ENCODE results near the gene RAD51B.

Gene RAD51B

GRCh38 chr14:68342216-68342763 is 522.7 kb downstream of the RAD51B start:
- no peak for DNase-seq (ENCODE audit: low read depth)
- TF ChIP-seq, protein P1, sequence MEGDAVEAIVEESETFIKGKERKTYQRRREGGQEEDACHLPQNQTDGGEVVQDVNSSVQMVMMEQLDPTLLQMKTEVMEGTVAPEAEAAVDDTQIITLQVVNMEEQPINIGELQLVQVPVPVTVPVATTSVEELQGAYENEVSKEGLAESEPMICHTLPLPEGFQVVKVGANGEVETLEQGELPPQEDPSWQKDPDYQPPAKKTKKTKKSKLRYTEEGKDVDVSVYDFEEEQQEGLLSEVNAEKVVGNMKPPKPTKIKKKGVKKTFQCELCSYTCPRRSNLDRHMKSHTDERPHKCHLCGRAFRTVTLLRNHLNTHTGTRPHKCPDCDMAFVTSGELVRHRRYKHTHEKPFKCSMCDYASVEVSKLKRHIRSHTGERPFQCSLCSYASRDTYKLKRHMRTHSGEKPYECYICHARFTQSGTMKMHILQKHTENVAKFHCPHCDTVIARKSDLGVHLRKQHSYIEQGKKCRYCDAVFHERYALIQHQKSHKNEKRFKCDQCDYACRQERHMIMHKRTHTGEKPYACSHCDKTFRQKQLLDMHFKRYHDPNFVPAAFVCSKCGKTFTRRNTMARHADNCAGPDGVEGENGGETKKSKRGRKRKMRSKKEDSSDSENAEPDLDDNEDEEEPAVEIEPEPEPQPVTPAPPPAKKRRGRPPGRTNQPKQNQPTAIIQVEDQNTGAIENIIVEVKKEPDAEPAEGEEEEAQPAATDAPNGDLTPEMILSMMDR (IDR thresholded peaks at IDR 0.05; ENCODE audit: low read depth, low read length, missing control alignments) = no peak
- no peak overlapping the region for H3K4me3 ChIP-seq (ENCODE audit: low read depth, low read length)

DNA sequence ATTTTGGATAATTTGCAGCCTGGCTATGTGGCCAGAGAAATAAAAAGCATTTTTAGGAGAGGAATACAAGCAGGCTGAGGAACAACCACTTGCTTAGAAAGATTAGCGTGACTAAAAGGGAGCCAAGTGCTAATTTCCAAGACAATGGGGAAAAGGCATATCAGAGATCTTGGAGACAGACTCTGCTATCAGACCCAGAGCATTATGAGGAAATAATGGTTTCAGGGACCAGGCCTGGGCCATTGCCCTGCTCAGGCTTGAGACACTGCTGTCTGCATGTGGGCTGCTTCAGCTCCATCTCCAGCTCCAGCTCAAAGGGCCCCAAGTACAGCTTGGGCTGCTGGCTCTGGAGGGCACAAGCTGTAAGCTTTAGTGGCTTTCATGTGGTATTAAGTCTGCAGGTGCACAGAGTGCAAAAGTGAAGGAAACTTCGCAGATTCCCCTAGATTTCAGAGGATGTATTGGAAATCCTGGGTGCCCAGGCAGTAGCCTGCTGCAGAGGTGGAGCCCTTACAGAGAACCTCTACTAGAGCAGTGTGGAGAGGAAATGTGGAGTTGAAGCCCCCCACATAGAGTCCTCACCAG is 524.0 kb downstream of the RAD51B start:
- TF ChIP-seq, protein P1 (IDR thresholded peaks at IDR 0.05; ENCODE audit: low read depth, low read length, missing control alignments) = no peak
- DNase-seq (ENCODE audit: low read depth) = no peak
- H3K4me3 ChIP-seq (ENCODE audit: low read depth, low read length) = no peak overlapping the region

DNA sequence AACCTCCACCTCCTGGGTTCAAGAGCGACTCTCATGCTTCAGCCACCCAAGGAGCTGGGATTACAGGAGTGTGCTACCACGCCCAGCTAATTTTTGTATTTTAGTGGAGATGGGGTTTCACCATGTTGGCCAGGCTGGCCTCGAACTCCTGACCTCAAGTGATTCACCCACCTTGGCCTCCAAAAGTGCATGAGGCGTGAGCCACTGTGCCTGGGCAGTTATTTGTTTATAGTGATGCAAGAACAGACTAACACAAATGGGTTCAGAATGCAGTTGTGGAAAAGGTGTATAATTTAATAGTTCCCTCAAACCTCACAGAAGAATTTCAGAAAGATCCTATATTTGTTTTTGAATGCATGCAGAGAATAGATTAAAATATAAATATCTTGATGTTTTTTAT is 526.2 kb downstream of the RAD51B start:
- TF ChIP-seq, protein P1 (IDR thresholded peaks at IDR 0.05; ENCODE audit: low read depth, low read length, missing control alignments) = no peak
- DNase-seq (ENCODE audit: low read depth) = no peak
- no peak overlapping the region for H3K4me3 ChIP-seq (ENCODE audit: low read depth, low read length)

DNA sequence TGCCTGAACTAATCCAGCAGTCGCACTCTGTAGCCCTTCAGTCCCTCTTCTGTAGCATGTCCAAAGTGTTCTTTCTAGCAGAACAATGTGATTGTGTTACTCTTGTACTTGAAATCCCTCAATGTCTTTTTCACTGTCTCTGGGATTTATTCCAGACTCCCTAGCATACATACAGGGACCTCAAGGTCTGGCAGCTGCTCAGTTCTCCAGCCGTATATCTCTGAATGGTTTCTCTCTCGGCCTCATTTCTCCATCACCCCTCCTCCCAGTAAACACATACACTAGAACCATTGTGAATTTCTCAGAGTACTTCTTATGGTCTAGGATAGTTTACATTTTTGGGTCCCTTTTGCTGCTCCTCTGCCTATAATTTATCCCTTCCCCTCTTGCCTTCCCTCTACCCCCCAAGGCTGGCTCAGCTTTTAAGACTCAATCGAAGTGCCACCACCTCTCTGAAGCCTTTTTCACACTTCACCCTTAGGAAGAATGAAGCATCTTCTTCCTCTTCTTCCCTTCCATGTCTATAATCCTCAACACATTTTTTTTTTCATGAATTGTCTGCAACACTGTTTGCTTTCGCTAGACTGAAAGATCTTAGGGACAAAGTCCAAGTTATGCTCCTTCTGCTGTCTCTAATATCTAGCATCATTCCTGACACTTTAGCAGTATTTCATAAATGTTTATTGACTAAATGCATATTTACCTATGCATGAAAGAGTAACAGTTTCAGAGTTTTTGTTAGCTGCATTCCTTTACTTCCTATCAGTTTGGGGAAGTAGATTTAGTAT is 527.2 kb downstream of the RAD51B start:
- TF ChIP-seq, protein P1 (IDR thresholded peaks at IDR 0.05; ENCODE audit: low read depth, low read length, missing control alignments) = no peak
- H3K4me3 ChIP-seq (ENCODE audit: low read depth, low read length) = no peak overlapping the region
- DNase-seq (ENCODE audit: low read depth) = no peak

GRCh38 chr14:68349900-68350629 is 530.5 kb downstream of the RAD51B start:
- DNase-seq (ENCODE audit: low read depth) = no peak
- TF ChIP-seq, protein P1 (IDR thresholded peaks at IDR 0.05; ENCODE audit: low read depth, low read length, missing control alignments) = no peak

DNA sequence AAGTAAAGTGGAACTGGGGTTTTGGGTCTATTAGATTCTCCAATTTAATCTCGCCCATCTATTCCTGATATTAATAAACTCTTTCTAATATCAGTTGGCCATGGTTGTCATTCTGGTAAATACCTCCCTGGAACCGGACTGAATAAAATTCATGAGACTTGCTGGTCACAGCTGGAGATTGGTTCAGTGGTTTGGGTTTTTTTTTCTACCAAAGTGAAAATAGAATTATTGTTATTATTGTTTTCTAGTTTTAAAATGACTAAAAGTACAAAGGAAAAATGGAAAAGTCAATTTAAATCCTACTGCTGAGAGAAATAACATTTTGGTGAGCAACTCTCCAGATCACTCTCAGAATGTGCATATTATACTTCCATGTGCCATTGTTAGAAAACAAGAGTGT is 535.8 kb downstream of the RAD51B start:
- no peak for DNase-seq (ENCODE audit: low read depth)
- no peak overlapping the region for H3K4me3 ChIP-seq (ENCODE audit: low read depth, low read length)
- TF ChIP-seq, protein P1 (IDR thresholded peaks at IDR 0.05; ENCODE audit: low read depth, low read length, missing control alignments) = no peak

More at GRCh38 chr14:68349900-68350629, 530.5 kb downstream of the RAD51B start:
- H3K4me3 ChIP-seq (ENCODE audit: low read depth, low read length) = no peak overlapping the region
